IgD-negative memory B cell (primary cell): ENCODE data around the gene GALM. TPM values are rescaled to one million over a fixed set of nuclear protein-coding genes. Genes with fewer than 3 reads are reported as not detected.
"Not testable (repeated sequence)": the region's sequence is repeated elsewhere in the genome, so short reads cannot be mapped to it uniquely, and the experiment has no call there.

Source experiments
- H3K27ac Mint-ChIP-seq, 3 donors: one replicate each; pipeline ENCODE4 v1.8.0; 2020 to 2022; ENCODE audit warnings: mild to moderate bottlenecking in 3 of 3, mixed read lengths in 3 of 3, moderate library complexity in 1 of 3
- H3K27me3 Mint-ChIP-seq: one replicate; pipeline ENCODE4 v1.8.0; 2021; ENCODE audit warnings: mixed read lengths
- H3K36me3 Mint-ChIP-seq: one replicate; pipeline ENCODE4 v1.8.0; 2020; ENCODE audit warnings: mild to moderate bottlenecking, mixed read lengths
- H3K4me1 Mint-ChIP-seq, 3 donors: one replicate each; pipeline ENCODE4 v1.8.0; 2020 to 2022; ENCODE audit warnings: mixed read lengths in 3 of 3, mild to moderate bottlenecking in 1 of 3
- H3K4me3 Mint-ChIP-seq, 4 donors: one replicate each; pipeline ENCODE4 v1.8.0; 2020 to 2022; ENCODE audit warnings: mild to moderate bottlenecking in 4 of 4, mixed read lengths in 4 of 4, moderate library complexity in 3 of 4
- H3K9me3 Mint-ChIP-seq, 3 donors: one replicate each; pipeline ENCODE4 v1.8.0; 2020 to 2021; ENCODE audit warnings: mixed read lengths in 3 of 3, mild to moderate bottlenecking in 1 of 3
- polyA plus RNA-seq: library from polyadenylated mRNA; unstranded; fragments of 300-500 nt; fragmentation: Illumina TruSeq; gene quantifications from one replicate; pipeline ENCODE4 v1.2.3, GENCODE V29; 2021

The GALM gene
- polyA plus RNA-seq, 1 donor from 2014 or later: 11.0 TPM

DNA sequence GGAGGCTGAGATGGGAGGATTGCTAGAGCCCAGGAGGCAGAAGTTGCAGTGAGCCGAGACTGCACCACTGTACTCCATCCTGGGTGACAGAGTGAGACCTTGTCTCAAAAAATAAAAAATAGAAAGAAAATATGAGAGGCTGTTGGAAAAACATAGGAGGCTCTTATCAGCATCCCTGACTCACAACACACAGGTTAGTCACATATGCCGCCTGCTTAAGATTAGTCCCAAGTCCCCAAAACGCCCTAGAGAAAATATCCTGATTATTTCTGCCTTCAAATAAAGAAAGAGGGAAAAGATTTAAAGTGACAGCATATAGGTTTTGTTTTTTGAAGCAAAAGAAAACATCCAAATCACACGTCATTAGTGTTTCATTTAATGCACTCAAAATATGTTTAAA, 29.8 kb upstream of the GALM start:
- no peak overlapping the region for H3K27ac Mint-ChIP-seq
- no peak overlapping the region for H3K4me3 Mint-ChIP-seq
- H3K27me3 Mint-ChIP-seq: peaks cover 3% of the 10 kb centered on the region
- peaks cover 0 to 2% (median 0%) of the 10 kb centered on the region in 3 donors for H3K9me3 Mint-ChIP-seq
- H3K4me1 Mint-ChIP-seq: no peaks in the 10 kb centered on the region
- H3K36me3 Mint-ChIP-seq: no peaks in the 10 kb centered on the region

- H3K4me3 Mint-ChIP-seq: peak overlapping the region in 1 of 4 donors; percentile 63
- not testable (repeated sequence) for H3K36me3 Mint-ChIP-seq
Measured at GRCh38 chr2:38642373-38643017, 23.4 kb upstream of the GALM start.

GRCh38 chr2:38643021-38643671, 22.8 kb upstream of the GALM start:
- peak overlapping the region in 1 of 3 donors; percentile 87 for H3K27ac Mint-ChIP-seq
- peaks cover 0 to 4% (median 0%) of the 10 kb centered on the region in 3 donors for H3K9me3 Mint-ChIP-seq
- H3K4me1 Mint-ChIP-seq: peaks cover 0 to 7% (median 7%) of the 10 kb centered on the region in 3 donors
- no peak overlapping the region for H3K4me3 Mint-ChIP-seq
- H3K36me3 Mint-ChIP-seq: peaks cover 5% of the 10 kb centered on the region
- H3K27me3 Mint-ChIP-seq: peaks cover 4% of the 10 kb centered on the region

More at GRCh38 chr2:38642373-38643017, 23.4 kb upstream of the GALM start:
- H3K27me3 Mint-ChIP-seq, H3K4me1 Mint-ChIP-seq, H3K9me3 Mint-ChIP-seq, H3K27ac Mint-ChIP-seq: not testable (repeated sequence)

DNA sequence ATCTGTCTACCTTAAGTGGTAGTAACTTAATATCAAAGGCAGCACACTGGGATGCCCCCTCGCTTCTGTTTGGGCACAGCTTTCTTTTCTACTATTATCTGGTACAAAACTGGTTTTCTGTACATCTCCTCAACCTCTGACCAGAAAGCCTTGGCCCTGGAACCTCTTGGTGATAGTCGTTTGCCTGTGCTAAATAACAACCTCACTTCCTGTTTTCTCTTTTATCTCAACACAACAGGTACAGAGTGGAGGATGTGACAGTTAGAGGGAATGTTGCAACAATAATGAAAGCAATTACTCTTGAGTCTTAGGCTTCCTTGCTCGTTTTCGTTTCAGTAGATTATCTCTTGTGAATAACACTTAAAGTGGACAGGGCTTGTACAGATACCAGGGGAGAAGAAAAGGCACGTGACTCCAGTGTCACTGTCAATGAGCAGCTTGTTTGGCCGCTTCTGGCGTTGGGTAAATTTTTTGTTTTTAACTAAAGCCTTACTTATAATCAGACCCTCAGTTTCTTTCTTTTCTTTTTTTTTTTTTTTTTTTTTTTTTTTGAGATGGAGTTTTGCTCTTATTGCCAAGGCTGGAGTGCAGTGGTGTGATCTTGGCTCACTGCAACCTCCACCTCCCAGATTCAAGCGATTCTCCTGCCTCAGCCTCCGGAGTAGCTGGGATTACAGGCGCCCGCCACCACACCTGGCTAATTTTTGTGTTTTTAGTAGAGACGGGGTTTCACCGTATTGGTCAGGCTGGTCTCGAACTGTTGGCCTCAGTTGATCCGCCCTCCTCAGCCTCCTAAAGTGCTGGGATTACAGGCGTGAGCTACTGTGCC, 22.0 kb upstream of the GALM start:
- H3K9me3 Mint-ChIP-seq, H3K36me3 Mint-ChIP-seq, H3K4me3 Mint-ChIP-seq, H3K27me3 Mint-ChIP-seq: not testable (repeated sequence)
- Mint-ChIP-seq H3K27ac (peak overlapping the region in 1 of 3 donors; percentile 87), H3K4me1 (peaks cover 0 to 11% (median 9%) of the 10 kb centered on the region in 3 donors)

GRCh38 chr2:38648107-38648761, 17.7 kb upstream of the GALM start:
- Mint-ChIP-seq H3K4me1 (peaks cover 5 to 16% (median 13%) of the 10 kb centered on the region in 3 donors), H3K4me3 (peak overlapping the region in 2 of 4 donors; percentile 22 to 32), H3K27me3 (peaks cover 4% of the 10 kb centered on the region), H3K36me3 (peaks cover 8% of the 10 kb centered on the region), H3K27ac (no peak overlapping the region), H3K9me3 (peaks cover 0 to 6% (median 0%) of the 10 kb centered on the region in 3 donors)

DNA sequence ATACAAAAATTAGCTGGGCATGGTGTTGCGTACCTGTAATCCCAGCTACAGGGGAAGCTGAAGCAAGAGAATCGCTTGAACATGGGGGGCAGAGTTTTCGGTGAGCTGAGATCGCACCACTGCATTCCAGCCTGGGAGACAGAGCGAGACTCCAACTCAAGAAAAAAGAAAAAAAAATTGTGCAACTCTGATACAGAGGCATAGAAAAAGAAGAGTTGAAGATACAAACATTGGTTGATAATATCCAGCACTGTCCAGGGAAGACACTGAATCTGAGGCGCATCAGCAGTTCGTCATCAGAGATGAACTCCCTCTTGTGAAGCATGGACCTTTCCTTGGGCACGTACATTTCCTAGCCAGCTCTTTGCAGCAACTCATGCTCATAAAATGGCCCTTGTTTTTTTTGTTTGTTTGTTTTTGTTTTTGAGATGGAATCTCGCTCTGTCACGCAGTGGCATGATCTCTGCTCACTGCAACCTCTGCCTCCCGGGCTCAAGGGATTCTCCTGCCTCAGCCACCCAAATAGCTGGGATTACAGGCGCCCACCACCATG, 16.7 kb upstream of the GALM start:
- H3K27ac Mint-ChIP-seq: no peak overlapping the region
- peaks cover 5 to 14% (median 11%) of the 10 kb centered on the region in 3 donors for H3K4me1 Mint-ChIP-seq
- H3K9me3 Mint-ChIP-seq: peaks cover 0 to 6% (median 0%) of the 10 kb centered on the region in 3 donors

GRCh38 chr2:38650012-38650411, 15.9 kb upstream of the GALM start:
- Mint-ChIP-seq H3K27ac (no peak overlapping the region), H3K4me3 (no peak overlapping the region), H3K4me1 (peaks cover 5 to 14% (median 11%) of the 10 kb centered on the region in 3 donors), H3K9me3 (peaks cover 0 to 6% (median 0%) of the 10 kb centered on the region in 3 donors), H3K27me3 (peaks cover 4% of the 10 kb centered on the region), H3K36me3 (peaks cover 8% of the 10 kb centered on the region)

More for the DNA sequence above, 16.7 kb upstream of the GALM start:
- H3K4me3 Mint-ChIP-seq: no peak overlapping the region
- peaks cover 4% of the 10 kb centered on the region for H3K27me3 Mint-ChIP-seq
- peaks cover 8% of the 10 kb centered on the region for H3K36me3 Mint-ChIP-seq

DNA sequence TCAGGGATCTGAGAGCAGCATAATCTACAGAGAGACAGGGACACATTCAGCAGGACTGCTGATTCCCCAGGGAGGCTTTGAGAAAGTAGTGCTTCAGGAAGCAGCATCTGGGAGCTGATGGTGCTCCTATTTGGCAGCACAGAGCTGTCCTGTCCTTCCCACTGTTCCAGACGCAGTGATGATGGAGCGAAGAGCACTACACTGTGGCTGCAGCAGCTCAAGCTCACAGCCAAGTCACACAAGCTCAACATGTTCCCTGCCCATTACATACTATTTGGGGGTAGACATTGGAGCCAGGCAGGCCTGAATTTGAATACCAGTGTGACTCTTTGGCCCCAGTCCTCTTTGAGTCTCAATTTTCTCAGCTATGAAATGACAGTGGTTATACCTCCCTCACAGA, 15.2 kb upstream of the GALM start:
- no peak overlapping the region for H3K4me3 Mint-ChIP-seq
- peaks cover 5 to 14% (median 11%) of the 10 kb centered on the region in 3 donors for H3K4me1 Mint-ChIP-seq
- peaks cover 6% of the 10 kb centered on the region for H3K27me3 Mint-ChIP-seq
- peaks cover 0 to 6% (median 0%) of the 10 kb centered on the region in 3 donors for H3K9me3 Mint-ChIP-seq
- H3K36me3 Mint-ChIP-seq: peaks cover 8% of the 10 kb centered on the region
- H3K27ac Mint-ChIP-seq: peak overlapping the region in 1 of 3 donors; percentile 63

- peaks cover 0 to 6% (median 0%) of the 10 kb centered on the region in 3 donors for H3K9me3 Mint-ChIP-seq
- H3K27me3 Mint-ChIP-seq: peaks cover 10% of the 10 kb centered on the region
- no peak overlapping the region for H3K27ac Mint-ChIP-seq
- H3K36me3 Mint-ChIP-seq: peaks cover 7% of the 10 kb centered on the region
- peaks cover 5 to 14% (median 11%) of the 10 kb centered on the region in 3 donors for H3K4me1 Mint-ChIP-seq
- H3K4me3 Mint-ChIP-seq: no peak overlapping the region
Measured at GRCh38 chr2:38652431-38653273, 13.3 kb upstream of the GALM start.

GRCh38 chr2:38653380-38653714, 12.6 kb upstream of the GALM start:
- H3K9me3 Mint-ChIP-seq: no peaks in the 10 kb centered on the region
- H3K27ac Mint-ChIP-seq: peak overlapping the region in 1 of 3 donors; percentile 37
- peaks cover 4 to 8% (median 5%) of the 10 kb centered on the region in 3 donors for H3K4me1 Mint-ChIP-seq
- peaks cover 7% of the 10 kb centered on the region for H3K27me3 Mint-ChIP-seq
- no peak overlapping the region for H3K4me3 Mint-ChIP-seq
- peaks cover 2% of the 10 kb centered on the region for H3K36me3 Mint-ChIP-seq

DNA sequence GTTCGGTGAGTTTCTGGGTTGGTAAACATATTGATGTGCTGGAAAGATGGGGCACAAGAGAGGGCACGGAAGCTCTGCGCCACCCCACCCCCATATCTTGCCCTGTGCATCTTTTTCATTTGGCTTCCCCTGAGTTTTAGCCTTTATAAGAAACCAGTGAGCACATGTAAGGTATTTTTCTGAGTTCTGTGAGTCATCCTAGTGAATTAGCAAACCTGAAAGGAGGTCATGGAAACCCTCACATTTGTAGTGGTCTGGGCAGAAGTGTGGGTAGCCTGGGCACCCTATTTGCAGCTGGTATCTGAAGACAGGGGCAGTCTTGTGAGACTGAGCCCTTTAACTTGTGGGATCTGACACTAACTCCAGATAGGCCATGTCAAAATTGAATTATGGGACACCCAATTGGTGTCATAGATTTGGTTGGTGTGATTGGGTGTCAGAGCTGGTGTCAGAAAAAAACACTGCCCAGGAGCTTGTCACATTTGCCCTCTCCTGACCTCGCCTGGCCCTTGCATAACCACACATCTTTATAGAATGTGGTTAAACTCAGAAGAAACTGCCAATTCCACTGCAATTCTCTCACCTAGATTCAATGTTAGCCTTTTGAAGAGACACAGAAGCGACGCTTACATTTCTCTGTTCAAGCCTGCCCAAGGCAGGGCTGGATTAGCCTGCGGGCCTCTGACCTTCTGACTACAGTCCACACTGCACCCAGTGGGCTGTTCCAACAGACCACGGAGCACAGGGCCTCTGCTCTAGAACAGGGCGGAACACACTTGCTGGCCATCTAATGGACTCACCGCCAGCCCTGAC, 12.0 kb upstream of the GALM start:
- Mint-ChIP-seq H3K36me3 (peaks cover 2% of the 10 kb centered on the region), H3K27me3 (peaks cover 7% of the 10 kb centered on the region), H3K27ac (peak overlapping the region in 1 of 3 donors; percentile 37), H3K4me1 (peaks cover 4 to 6% (median 5%) of the 10 kb centered on the region in 3 donors), H3K4me3 (no peak overlapping the region), H3K9me3 (no peaks in the 10 kb centered on the region)

GRCh38 chr2:38654528-38655381, 11.2 kb upstream of the GALM start:
- H3K4me3 Mint-ChIP-seq: no peak overlapping the region
- no peak overlapping the region for H3K27ac Mint-ChIP-seq
- no peaks in the 10 kb centered on the region for H3K36me3 Mint-ChIP-seq

More at GRCh38 chr2:38654528-38655381, 11.2 kb upstream of the GALM start:
- H3K27me3 Mint-ChIP-seq: peaks cover 12% of the 10 kb centered on the region
- no peaks in the 10 kb centered on the region for H3K9me3 Mint-ChIP-seq
- peaks cover 4 to 6% (median 5%) of the 10 kb centered on the region in 3 donors for H3K4me1 Mint-ChIP-seq
